Limb (tissue), 2 donors: ENCODE results near the gene SLC19A1.

Source experiments
- DNase-seq, 2 donors: peaks; one replicate each; pipeline ENCODE4 v3.0.0-alpha.2; 2016; ENCODE audit errors: extremely low spot score in 2 of 2

SLC19A1 gene

GRCh38 chr21:45535341-45536081, 6.7 kb downstream of the SLC19A1 start:
- peak in 1 of 2 donors; percentile 32 for DNase-seq

- peak; percentile 50 to 86 for DNase-seq
Measured at GRCh38 chr21:45534636-45535331, 7.5 kb downstream of the SLC19A1 start.

- peak in 1 of 2 donors; percentile 36 for DNase-seq
Measured at GRCh38 chr21:45533846-45534635, 8.2 kb downstream of the SLC19A1 start.

- peak in 1 of 2 donors; percentile 33 for DNase-seq
Measured at GRCh38 chr21:45533361-45533845, 8.8 kb downstream of the SLC19A1 start.

GRCh38 chr21:45532826-45533360, 9.3 kb downstream of the SLC19A1 start:
- DNase-seq: no peak

- peak in 1 of 2 donors; percentile 23 for DNase-seq
Measured at GRCh38 chr21:45531393-45532215, 10.6 kb downstream of the SLC19A1 start.

GRCh38 chr21:45531114-45531392, 11.2 kb downstream of the SLC19A1 start:
- peak in 1 of 2 donors; percentile 23 for DNase-seq

GRCh38 chr21:45530423-45531113, 11.7 kb downstream of the SLC19A1 start:
- DNase-seq: peak in 1 of 2 donors; percentile 22

GRCh38 chr21:45529785-45530422, 12.3 kb downstream of the SLC19A1 start:
- no peak for DNase-seq

GRCh38 chr21:45528981-45529784, 13.1 kb downstream of the SLC19A1 start:
- peak in 1 of 2 donors; percentile 26 for DNase-seq

- DNase-seq: peak in 1 of 2 donors; percentile 20
Measured at GRCh38 chr21:45528028-45528705, 14.1 kb downstream of the SLC19A1 start.

- DNase-seq: peak in 1 of 2 donors; percentile 27
Measured at GRCh38 chr21:45527151-45527999, 14.9 kb downstream of the SLC19A1 start.

- peak in 1 of 2 donors; percentile 20 for DNase-seq
Measured at GRCh38 chr21:45525910-45526306, 16.3 kb downstream of the SLC19A1 start.

- DNase-seq: peak in 1 of 2 donors; percentile 35
Measured at GRCh38 chr21:45525153-45525909, 16.9 kb downstream of the SLC19A1 start.

GRCh38 chr21:45524756-45525152, 17.5 kb downstream of the SLC19A1 start:
- peak in 1 of 2 donors; percentile 17 for DNase-seq

GRCh38 chr21:45523411-45524101, 18.7 kb downstream of the SLC19A1 start:
- DNase-seq: peak in 1 of 2 donors; percentile 46
